ENCODE data around the gene ZDHHC3.

- TF ChIP-seq CTCF (IDR thresholded peaks at IDR 0.05; ENCODE audit: low read length) = no peak
- no peak for TF ChIP-seq EZH2 (IDR thresholded peaks at IDR 0.05; ENCODE audit: borderline replicate concordance, low read length)
Observed at GRCh38 chr3:44962621-44963393, 13.2 kb downstream of the ZDHHC3 start.

All from OCI-LY1 (cell line).